ENCODE data around the gene NPFFR2. TPM values are rescaled to one million over a fixed set of nuclear protein-coding genes. Genes with fewer than 3 reads are reported as not detected.

Gene NPFFR2
- polyA plus RNA-seq, 3 donors = not detected

GRCh38 chr4:72112514-72113156, 80.8 kb downstream of the NPFFR2 start:
- Histone ChIP-seq H3K36me3 (replicated peaks in 1 of 2; ENCODE audit: control insufficient read depth in 1 of 2, insufficient read depth in 2 of 2, low read length in 2 of 2) (no peaks in the 10 kb centered on the region), H3K79me2 (ENCODE audit: insufficient read depth, low read length) (no peaks in the 10 kb centered on the region)
- H3K9me3 Mint-ChIP-seq = peaks cover 0 to 5% (median 3%) of the 10 kb centered on the region in 7 donors

GRCh38 chr4:72118017-72118416, 86.2 kb downstream of the NPFFR2 start:
- no peak overlapping the region for H3K4me3 ChIP-seq (replicated peaks in 1 of 3; ENCODE audit: low read depth in 2 of 3, low read length in 3 of 3)
- H4K20me1 ChIP-seq (ENCODE audit: insufficient read depth, low read length) = no peaks in the 10 kb centered on the region
- no peak overlapping the region for H2AFZ ChIP-seq (ENCODE audit: insufficient read depth, low read depth, low read length, poor library complexity, severe bottlenecking)
- H3K27ac Mint-ChIP-seq = no peak overlapping the region
- DNase-seq = no peak
- no CpG with 5 or more reads among the region's 3 CpGs for WGBS (ENCODE audit: insufficient coverage)
- H3K27me3 Mint-ChIP-seq (ENCODE audit: low read depth in 3 of 3) = no peaks in the 10 kb centered on the region
- no peak overlapping the region for H3K27ac ChIP-seq (ENCODE audit: low read depth in 1 of 2, low read length in 2 of 2)
- no peaks in the 10 kb centered on the region for H3K27me3 ChIP-seq (ENCODE audit: control insufficient read depth in 2 of 2, insufficient read depth in 2 of 2, low read length in 2 of 2)
- TF ChIP-seq CTCF (IDR thresholded peaks at IDR 0.05) = no peak
- H3K4me1 Mint-ChIP-seq = no peaks in the 10 kb centered on the region
- H3K4me2 ChIP-seq (replicated peaks; ENCODE audit: extremely low read depth, low read length, poor library complexity, severe bottlenecking) = no peak overlapping the region
- no peaks in the 10 kb centered on the region for H3K36me3 ChIP-seq (replicated peaks in 1 of 2; ENCODE audit: control insufficient read depth in 1 of 2, insufficient read depth in 2 of 2, low read length in 2 of 2)
- peaks cover 0 to 10% (median 5%) of the 10 kb centered on the region in 7 donors for H3K9me3 Mint-ChIP-seq
- no peak overlapping the region for H3K4me3 Mint-ChIP-seq
- H3K36me3 Mint-ChIP-seq = no peaks in the 10 kb centered on the region
- H3K79me2 ChIP-seq (ENCODE audit: insufficient read depth, low read length) = no peaks in the 10 kb centered on the region
- peaks cover 0 to 10% of the 10 kb centered on the region in 2 donors for H3K9me3 ChIP-seq (replicated peaks in 1 of 2; ENCODE audit: control insufficient read depth in 1 of 2, insufficient read depth in 1 of 2, low read length in 2 of 2)
- intact Hi-C loops (cut with micrococcal nuclease) = no loop called here
- no peak overlapping the region for H3K9ac ChIP-seq (ENCODE audit: insufficient read depth, low read length, poor library complexity, severe bottlenecking)
- no peaks in the 10 kb centered on the region for H3K4me1 ChIP-seq (ENCODE audit: control insufficient read depth in 1 of 2, insufficient read depth in 2 of 2, low read length in 2 of 2)

More at GRCh38 chr4:72112514-72113156, 80.8 kb downstream of the NPFFR2 start:
- H3K4me1 ChIP-seq (ENCODE audit: control insufficient read depth in 1 of 2, insufficient read depth in 2 of 2, low read length in 2 of 2) = no peaks in the 10 kb centered on the region
- Mint-ChIP-seq H3K4me1 (no peaks in the 10 kb centered on the region), H3K4me3 (no peak overlapping the region), H3K36me3 (no peaks in the 10 kb centered on the region), H3K27ac (no peak overlapping the region), H3K27me3 (ENCODE audit: low read depth in 3 of 3) (no peaks in the 10 kb centered on the region)
- H3K9ac ChIP-seq (ENCODE audit: insufficient read depth, low read length, poor library complexity, severe bottlenecking) = no peak overlapping the region
- intact Hi-C loops (cut with micrococcal nuclease) = no loop called here
- no peak for TF ChIP-seq CTCF (IDR thresholded peaks at IDR 0.05)
- no peaks in the 10 kb centered on the region for H3K27me3 ChIP-seq (ENCODE audit: control insufficient read depth in 2 of 2, insufficient read depth in 2 of 2, low read length in 2 of 2)
- H2AFZ ChIP-seq (ENCODE audit: insufficient read depth, low read depth, low read length, poor library complexity, severe bottlenecking) = no peak overlapping the region
- no peaks in the 10 kb centered on the region for H3K9me3 ChIP-seq (replicated peaks in 1 of 2; ENCODE audit: control insufficient read depth in 1 of 2, insufficient read depth in 1 of 2, low read length in 2 of 2)
- 83% methylated on average over 2 of the region's 3 CpGs for WGBS (ENCODE audit: insufficient coverage)
- peak in 1 of 3 donors; percentile 7 for DNase-seq
- H4K20me1 ChIP-seq (ENCODE audit: insufficient read depth, low read length) = no peaks in the 10 kb centered on the region
- H3K4me2 ChIP-seq (replicated peaks; ENCODE audit: extremely low read depth, low read length, poor library complexity, severe bottlenecking) = no peak overlapping the region
- H3K4me3 ChIP-seq (replicated peaks in 1 of 3; ENCODE audit: low read depth in 2 of 3, low read length in 3 of 3) = no peak overlapping the region
- no peak overlapping the region for H3K27ac ChIP-seq (ENCODE audit: low read depth in 1 of 2, low read length in 2 of 2)

All from CD14-positive monocyte (primary cell).